Cardiac muscle cell (in vitro differentiated cells and primary cell): Measurements from ENCODE around the gene HIVEP1. TPM values are rescaled to one million over a fixed set of nuclear protein-coding genes. Genes with fewer than 3 reads are reported as not detected.

Source experiments
- DNase-seq, 2 donors: peaks; one replicate each; pipeline versions ENCODE4 v3.0.0 to v3.0.0-alpha.2; 2010 to 2017; ENCODE audit warnings: low read depth in 1 of 2, low spot score in 1 of 2
- H3K27ac ChIP-seq: fragments of 200-600 bp; sonication (generic); 2 replicates; pipeline ENCODE4 v1.5.1; 2016
- H3K27me3 ChIP-seq: fragments of 200-600 bp; sonication (generic); 2 replicates; pipeline ENCODE4 v1.6.0; 2016; ENCODE audit warnings: control low read depth
- H3K36me3 ChIP-seq: fragments of 200-600 bp; sonication (generic); 2 replicates; pipeline ENCODE4 v1.5.1; 2016; ENCODE audit warnings: control low read depth
- H3K4me1 ChIP-seq: fragments of 200-600 bp; sonication (generic); 2 replicates; pipeline ENCODE4 v1.8.1; 2017; ENCODE audit warnings: low read depth, mild to moderate bottlenecking, mixed run types
- H3K4me3 ChIP-seq: fragments of 200-600 bp; sonication (generic); 2 replicates; pipeline ENCODE4 v1.5.1; 2016; ENCODE audit warnings: mild to moderate bottlenecking
- H3K9me3 ChIP-seq: fragments of 200-600 bp; sonication (generic); 2 replicates; pipeline ENCODE4 v1.5.1; 2017; ENCODE audit warnings: low read depth, mild to moderate bottlenecking, control low read depth
- CTCF ChIP-seq: IDR thresholded peaks from 2 replicates; pipeline ENCODE4 v1.5.1; 2012; ENCODE audit warnings: low read depth, mild to moderate bottlenecking, low read length
- polyA plus RNA-seq: library from polyadenylated mRNA; unstranded; fragments of >200 nt; fragmentation: Nextera tagmentation; extraction: Ambion mirVana; gene quantifications from 2 replicates; pipeline ENCODE4 v1.2.1, GENCODE V29; 2016
- total RNA-seq: library from RNA; depleted of rRNA; stranded (reverse); fragments of >200 nt; gene quantifications from 2 replicates; pipeline ENCODE4 v1.2.3, GENCODE V29; 2016

The HIVEP1 gene
- total and polyA plus RNA-seq, 2 experiments from 2014 or later = 5.3 to 20.0 TPM

GRCh38 chr6:12164508-12164770 lies 152.3 kb downstream of the HIVEP1 start:
- DNase-seq = no peak
- no peaks in the 10 kb centered on the region for H3K9me3 ChIP-seq
- no peak overlapping the region for H3K27ac ChIP-seq
- no peak for TF ChIP-seq CTCF
- H3K4me1 ChIP-seq = no peaks in the 10 kb centered on the region
- H3K36me3 ChIP-seq = peaks cover 30% of the 10 kb centered on the region
- no peak overlapping the region for H3K4me3 ChIP-seq
- no peaks in the 10 kb centered on the region for H3K27me3 ChIP-seq

- peaks cover 30% of the 10 kb centered on the region for H3K36me3 ChIP-seq
- H3K4me1 ChIP-seq = no peaks in the 10 kb centered on the region
- no peaks in the 10 kb centered on the region for H3K9me3 ChIP-seq
- H3K27me3 ChIP-seq = no peaks in the 10 kb centered on the region
- H3K27ac ChIP-seq = no peak overlapping the region
- DNase-seq = no peak
- no peak overlapping the region for H3K4me3 ChIP-seq
- TF ChIP-seq CTCF = no peak
Observed at GRCh38 chr6:12165297-12165696, 153.2 kb downstream of the HIVEP1 start.

- Histone ChIP-seq H3K4me1 (no peaks in the 10 kb centered on the region), H3K27ac (no peak overlapping the region), H3K36me3 (peaks cover 30% of the 10 kb centered on the region), H3K9me3 (no peaks in the 10 kb centered on the region), H3K4me3 (no peak overlapping the region), H3K27me3 (no peaks in the 10 kb centered on the region)
- TF ChIP-seq CTCF = no peak
- DNase-seq = no peak
Observed at GRCh38 chr6:12165722-12166280, 153.7 kb downstream of the HIVEP1 start.

GRCh38 chr6:12169377-12169776 lies 157.3 kb downstream of the HIVEP1 start:
- TF ChIP-seq CTCF = no peak

GRCh38 chr6:12170351-12171092 lies 158.4 kb downstream of the HIVEP1 start:
- H3K36me3 ChIP-seq = no peaks in the 10 kb centered on the region
- H3K9me3 ChIP-seq = no peaks in the 10 kb centered on the region
- no peaks in the 10 kb centered on the region for H3K4me1 ChIP-seq
- no peak overlapping the region for H3K27ac ChIP-seq
- H3K27me3 ChIP-seq = no peaks in the 10 kb centered on the region
- H3K4me3 ChIP-seq = no peak overlapping the region
- DNase-seq = no peak
- TF ChIP-seq CTCF = no peak

More at GRCh38 chr6:12169377-12169776, 157.3 kb downstream of the HIVEP1 start:
- no peaks in the 10 kb centered on the region for H3K27me3 ChIP-seq
- no peaks in the 10 kb centered on the region for H3K9me3 ChIP-seq
- H3K4me3 ChIP-seq = no peak overlapping the region
- H3K27ac ChIP-seq = no peak overlapping the region
- H3K4me1 ChIP-seq = no peaks in the 10 kb centered on the region
- no peak for DNase-seq
- H3K36me3 ChIP-seq = peaks cover 3% of the 10 kb centered on the region
